ENCODE data around the gene TACR2. TPM values are rescaled to one million over a fixed set of nuclear protein-coding genes. Genes with fewer than 3 reads are reported as not detected.

The TACR2 gene
- total and polyA plus RNA-seq, 3 donors from 2014 or later = 0.74 to 0.91 (median 0.87) TPM

- intact Hi-C loops (cut with DNase I; ENCODE audit: low total_unique reads) = no loop called here
- DNase-seq = no peak
- Histone ChIP-seq H3K4me1 (no peaks in the 10 kb centered on the region), H3K27me3 (no peaks in the 10 kb centered on the region), H3K36me3 (ENCODE audit: low read depth, missing control alignments) (no peaks in the 10 kb centered on the region), H3K9me3 (no peaks in the 10 kb centered on the region), H3K27ac (no peak overlapping the region), H3K4me3 (no peak overlapping the region)
- 81 to 93% methylated on average over 2 of the region's 2 CpGs for WGBS, 2 donors
- TF ChIP-seq CTCF (IDR thresholded peaks at IDR 0.05) (no peak), POLR2A (IDR thresholded peaks at IDR 0.05) (no peak)
Measured at GRCh38 chr10:69356187-69356586, 60.5 kb downstream of the TACR2 start.

- H3K27ac ChIP-seq = no peak overlapping the region
Measured at GRCh38 chr10:69353977-69354635, 62.6 kb downstream of the TACR2 start.

More at GRCh38 chr10:69353977-69354635, 62.6 kb downstream of the TACR2 start:
- H3K9me3 ChIP-seq = no peaks in the 10 kb centered on the region
- H3K27me3 ChIP-seq = no peaks in the 10 kb centered on the region
- H3K4me1 ChIP-seq = no peaks in the 10 kb centered on the region
- no peak overlapping the region for H3K4me3 ChIP-seq
- intact Hi-C loops (cut with DNase I; ENCODE audit: low total_unique reads) = no loop called here
- DNase-seq = no peak
- H3K36me3 ChIP-seq (ENCODE audit: low read depth, missing control alignments) = no peaks in the 10 kb centered on the region
- WGBS, 2 donors = 87 to 90% methylated on average over 8 of the region's 8 CpGs
- TF ChIP-seq POLR2A (IDR thresholded peaks at IDR 0.05) (no peak), CTCF (IDR thresholded peaks at IDR 0.05) (no peak)

Other genes starting within 250 kb of the TACR2 start
- gene SUPV3L1, start 236.7 kb downstream of the TACR2 start, total RNA-seq = 10 to 100 TPM; 62.8 to 80.4 TPM
- gene SUPV3L1, start 236.7 kb downstream of the TACR2 start, polyA plus RNA-seq (ENCODE audit: insufficient read depth, low read depth, low replicate concordance) = 59.2 TPM
- gene HKDC1, start 196.6 kb downstream of the TACR2 start, total RNA-seq = 1 to 10 TPM; 1.9 to 5.4 TPM
- 4.4 TPM for gene HKDC1, start 196.6 kb downstream of the TACR2 start, polyA plus RNA-seq (ENCODE audit: insufficient read depth, low read depth, low replicate concordance)
- gene HK1, start 138.4 kb downstream of the TACR2 start, total RNA-seq = 100 to 1,000 TPM in 1 of 2 donors, 10 to 100 TPM in 1; 62.3 to 143 TPM
- gene HK1, start 138.4 kb downstream of the TACR2 start, polyA plus RNA-seq (ENCODE audit: insufficient read depth, low read depth, low replicate concordance) = 179 TPM
- 10 to 100 TPM; 35.3 to 37.5 TPM for gene TSPAN15, start 34.5 kb upstream of the TACR2 start, total RNA-seq
- 29.7 TPM for gene TSPAN15, start 34.5 kb upstream of the TACR2 start, polyA plus RNA-seq (ENCODE audit: insufficient read depth, low read depth, low replicate concordance)
- not detected for gene NEUROG3, start 156.5 kb upstream of the TACR2 start, total RNA-seq
- not detected for gene NEUROG3, start 156.5 kb upstream of the TACR2 start, polyA plus RNA-seq (ENCODE audit: insufficient read depth, low read depth, low replicate concordance)
- gene FAM241B, start 213.3 kb upstream of the TACR2 start, total RNA-seq = 10 to 100 TPM; 11.6 to 17.6 TPM
- 22.8 TPM for gene FAM241B, start 213.3 kb upstream of the TACR2 start, polyA plus RNA-seq (ENCODE audit: insufficient read depth, low read depth, low replicate concordance)

Measured in testis (tissue), 3 donors.